Caco-2 (cell line): ENCODE data around the gene YIF1B. TPM values are rescaled to one million over a fixed set of nuclear protein-coding genes. Genes with fewer than 3 reads are reported as not detected.

Source experiments
- BruUV-seq: library from RNA; stranded (reverse); fragments of 400-500 nt; replicated peaks from 2 replicates; lab custom pipeline; 2021; lab: Mats Ljungman, UMichigan
- CTCF ChIA-PET: fragments of 300-600 bp; sonication (Branson Sonifier 250); formaldehyde crosslinking; loops from one replicate; lab custom pipeline; 2022; ENCODE audit warnings: antibody characterized with exemption; lab: Charles Lee
- POLR2A ChIA-PET: fragments of 300-600 bp; sonication (Branson Sonifier 250); formaldehyde crosslinking; loops from one replicate; lab custom pipeline; 2022; ENCODE audit warnings: antibody characterized with exemption; lab: Charles Lee
- DNase-seq, 2 experiments: peaks; one replicate each; pipeline versions ENCODE4 v3.0.0 to v3.0.0-alpha.2; 2020 to 2022
- H3K27me3 ChIP-seq: replicated peaks from 2 replicates; pipeline ENCODE4 v1.6.0; 2011; ENCODE audit warnings: low read length; ENCODE audit not compliant: control insufficient read depth, insufficient read depth
- H3K36me3 ChIP-seq: 2 replicates; pipeline ENCODE4 v1.5.1; 2011; ENCODE audit warnings: low read length; ENCODE audit not compliant: control insufficient read depth, insufficient read depth
- H3K4me1 ChIP-seq: fragments of 250-450 bp; sonication (Bioruptor Pico); 2 replicates; pipeline ENCODE4 v1.5.1; 2020; ENCODE audit warnings: mild to moderate bottlenecking
- H3K4me3 ChIP-seq: 2 replicates; pipeline ENCODE4 v1.5.1; 2011; ENCODE audit warnings: low read depth, mild to moderate bottlenecking, control low read depth, low read length
- H3K9me3 ChIP-seq: fragments of 250-450 bp; sonication (Bioruptor Pico); 2 replicates; pipeline ENCODE4 v1.5.1; 2020; ENCODE audit warnings: mild to moderate bottlenecking, moderate library complexity
- H3K27ac Mint-ChIP-seq: one replicate; pipeline ENCODE4 v1.8.0; 2022; ENCODE audit warnings: mixed read lengths; ENCODE audit not compliant: unreplicated experiment
- H3K27me3 Mint-ChIP-seq: one replicate; pipeline ENCODE4 v1.8.0; 2022; ENCODE audit warnings: mixed read lengths; ENCODE audit not compliant: insufficient read depth, unreplicated experiment
- H3K36me3 Mint-ChIP-seq: one replicate; pipeline ENCODE4 v1.8.0; 2022; ENCODE audit warnings: mild to moderate bottlenecking, mixed read lengths; ENCODE audit not compliant: insufficient read depth, unreplicated experiment
- H3K4me1 Mint-ChIP-seq: one replicate; pipeline ENCODE4 v1.8.0; 2022; ENCODE audit warnings: low read depth, mixed read lengths; ENCODE audit not compliant: unreplicated experiment
- H3K4me3 Mint-ChIP-seq: one replicate; pipeline ENCODE4 v1.8.0; 2022; ENCODE audit warnings: mild to moderate bottlenecking, moderate library complexity, mixed read lengths; ENCODE audit not compliant: unreplicated experiment
- H3K9me3 Mint-ChIP-seq: one replicate; pipeline ENCODE4 v1.8.0; 2022; ENCODE audit warnings: mixed read lengths; ENCODE audit not compliant: unreplicated experiment
- CTCF ChIP-seq, 2 experiments: fragments of 200-600 bp in 1 of 2; IDR thresholded peaks; 1 replicate in 1 of 2; 2 replicates in 1 of 2; pipeline versions ENCODE4 v1.5.1 to v1.8.0; 2011 to 2022; ENCODE audit warnings: antibody characterized with exemption in 1 of 2, control low read depth in 1 of 2, inconsistent platforms in 1 of 2, low read depth in 1 of 2, low read length in 1 of 2, mild to moderate bottlenecking in 1 of 2, moderate library complexity in 1 of 2; ENCODE audit not compliant: insufficient read depth in 1 of 2, severe bottlenecking in 1 of 2, unreplicated experiment in 1 of 2
- intact Hi-C: fragments of 100-400 bp; cut with micrococcal nuclease; formaldehyde crosslinking; loops from one replicate; pipeline ENCODE4 v1.10.0; 2022; ENCODE audit not compliant: unreplicated experiment
- total RNA-seq: library from RNA; stranded (reverse); gene quantifications from 2 replicates; pipeline ENCODE4 v1.2.3, GENCODE V29; 2022

The YIF1B gene
- total RNA-seq, 1 experiment from 2014 or later: 66.7 TPM

- ChIA-PET POLR2A (interaction anchor here (0.8 to 2.5 kb wide), 6 partner anchors 9 to 109 kb away, joined by 3 to 9 read pairs (median 9); partner anchors contain the start of genes C19orf33 and PSMD8), CTCF (interaction anchor here (0.6 to 2.0 kb wide), 5 partner anchors 18 to 112 kb away, joined by 3 to 16 read pairs (median 4); no protein-coding TSS in a partner anchor)
- peak overlapping the region; percentile 93 for H3K4me3 ChIP-seq
- peak overlapping the region; percentile 99 for H3K4me3 Mint-ChIP-seq
- TF ChIP-seq CTCF (IDR thresholded peaks at IDR 0.05; ENCODE audit: insufficient read depth in 1 of 2, low read depth in 1 of 2, low read length in 1 of 2, severe bottlenecking in 1 of 2, unreplicated experiment in 1 of 2): no peak
- H3K9me3 Mint-ChIP-seq: no peaks in the 10 kb centered on the region
- intact Hi-C loops: no loop called here
- peak overlapping the region; percentile 98 for H3K27ac Mint-ChIP-seq
- no peaks in the 10 kb centered on the region for H3K27me3 ChIP-seq
- BruUV-seq: TSS peak; percentile 66
- H3K4me1 ChIP-seq: peaks cover 56% of the 10 kb centered on the region
- no peaks in the 10 kb centered on the region for H3K9me3 ChIP-seq
- H3K36me3 ChIP-seq: no peaks in the 10 kb centered on the region
- DNase-seq: peak; percentile 55 to 62
- H3K4me1 Mint-ChIP-seq: peaks cover 60% of the 10 kb centered on the region
- H3K27me3 Mint-ChIP-seq: no peaks in the 10 kb centered on the region
- H3K36me3 Mint-ChIP-seq: peaks cover 70% of the 10 kb centered on the region
Measured at GRCh38 chr19:38265213-38265861, 50.4 kb downstream of the YIF1B start.

GRCh38 chr19:38264486-38265212, 51.1 kb downstream of the YIF1B start, which contains the start of gene SPINT2:
TSS of gene SPINT2 (plus strand) at chr19:38264573. CDS start at chr19:38264893, 320 bp downstream.
- BruUV-seq: no TSS peak
- Histone ChIP-seq H3K4me1 (peaks cover 49% of the 10 kb centered on the region), H3K27me3 (no peaks in the 10 kb centered on the region), H3K9me3 (no peaks in the 10 kb centered on the region), H3K4me3 (peak within 1 kb of the TSS; percentile 93), H3K36me3 (no peaks in the 10 kb centered on the region)
- CTCF ChIA-PET: interaction anchor here (0.7 to 2.0 kb wide), 7 partner anchors 16 to 109 kb away, joined by 3 to 16 read pairs (median 4); no protein-coding TSS in a partner anchor
- Mint-ChIP-seq H3K4me1 (peaks cover 55% of the 10 kb centered on the region), H3K4me3 (peak within 1 kb of the TSS; percentile 99), H3K9me3 (no peaks in the 10 kb centered on the region), H3K36me3 (peaks cover 63% of the 10 kb centered on the region), H3K27me3 (no peaks in the 10 kb centered on the region), H3K27ac (peak within 1 kb of the TSS; percentile 98)
- DNase-seq: no peak
- POLR2A ChIA-PET: interaction anchor here (0.6 to 2.5 kb wide), 13 partner anchors 10 to 358 kb away, joined by 3 to 10 read pairs (median 7); partner anchors contain the start of genes C19orf33, GGN, PPP1R14A and PSMD8
- intact Hi-C loops: loop anchor here (1.0 kb wide), 6 partner anchors 9 to 71 kb away; partner anchors contain the start of gene CATSPERG
- TF ChIP-seq CTCF (IDR thresholded peaks at IDR 0.05; ENCODE audit: insufficient read depth in 1 of 2, low read depth in 1 of 2, low read length in 1 of 2, severe bottlenecking in 1 of 2, unreplicated experiment in 1 of 2): no peak
